T-helper 2 cell treated with Interferon-gamma antibody and Interleukin-4, amounts not matched to agents 5 μg/mL and 100 μg/mL, for 36 hours (primary cell): ENCODE measurements around the gene RAB3C.

Experiments
- DNase-seq: peaks from one replicate; pipeline ENCODE4 v3.0.0; 2021; ENCODE audit warnings: low spot score
- H3K27ac Mint-ChIP-seq: one replicate; pipeline ENCODE4 v1.8.0; 2021; ENCODE audit warnings: mild to moderate bottlenecking, mixed read lengths
- H3K27me3 Mint-ChIP-seq: one replicate; pipeline ENCODE4 v1.8.0; 2021; ENCODE audit warnings: low read depth, mixed read lengths
- H3K36me3 Mint-ChIP-seq: one replicate; pipeline ENCODE4 v1.8.0; 2021; ENCODE audit warnings: low read depth, mixed read lengths
- H3K4me1 Mint-ChIP-seq: one replicate; pipeline ENCODE4 v1.8.0; 2021; ENCODE audit warnings: low read depth, mixed read lengths
- H3K4me3 Mint-ChIP-seq: one replicate; pipeline ENCODE4 v1.8.0; 2022; ENCODE audit warnings: mild to moderate bottlenecking, moderate library complexity, mixed read lengths
- H3K9me3 Mint-ChIP-seq: one replicate; pipeline ENCODE4 v1.8.0; 2021; ENCODE audit warnings: mixed read lengths

The RAB3C gene

GRCh38 chr5:58739051-58739450, 156.2 kb downstream of the RAB3C start:
- Mint-ChIP-seq H3K27ac (no peak overlapping the region), H3K36me3 (no peaks in the 10 kb centered on the region), H3K27me3 (peaks cover 2% of the 10 kb centered on the region), H3K4me1 (no peaks in the 10 kb centered on the region), H3K9me3 (no peaks in the 10 kb centered on the region), H3K4me3 (no peak overlapping the region)
- no peak for DNase-seq

GRCh38 chr5:58740956-58741355, 158.1 kb downstream of the RAB3C start:
- Mint-ChIP-seq H3K4me3 (no peak overlapping the region), H3K27ac (no peak overlapping the region), H3K36me3 (no peaks in the 10 kb centered on the region), H3K9me3 (no peaks in the 10 kb centered on the region), H3K4me1 (no peaks in the 10 kb centered on the region), H3K27me3 (no peaks in the 10 kb centered on the region)
- DNase-seq, result no peak

- Mint-ChIP-seq H3K36me3 (no peaks in the 10 kb centered on the region), H3K27me3 (peaks cover 12% of the 10 kb centered on the region), H3K27ac (no peak overlapping the region), H3K4me3 (no peak overlapping the region), H3K4me1 (no peaks in the 10 kb centered on the region), H3K9me3 (no peaks in the 10 kb centered on the region)
- no peak for DNase-seq
Measured at GRCh38 chr5:58745350-58745749, 162.5 kb downstream of the RAB3C start.

- Mint-ChIP-seq H3K27me3 (peaks cover 12% of the 10 kb centered on the region), H3K4me3 (no peak overlapping the region), H3K36me3 (no peaks in the 10 kb centered on the region), H3K4me1 (peaks cover 3% of the 10 kb centered on the region), H3K27ac (no peak overlapping the region), H3K9me3 (no peaks in the 10 kb centered on the region)
- no peak for DNase-seq
Measured at GRCh38 chr5:58746321-58746720, 163.4 kb downstream of the RAB3C start.

GRCh38 chr5:58750036-58750435, 167.2 kb downstream of the RAB3C start:
- Mint-ChIP-seq H3K27ac (no peak overlapping the region), H3K9me3 (no peaks in the 10 kb centered on the region), H3K4me1 (peaks cover 3% of the 10 kb centered on the region), H3K36me3 (no peaks in the 10 kb centered on the region), H3K27me3 (peaks cover 12% of the 10 kb centered on the region), H3K4me3 (no peak overlapping the region)
- no peak for DNase-seq

GRCh38 chr5:58751222-58751837, 168.5 kb downstream of the RAB3C start:
- DNase-seq, result peak; percentile 19
- H3K27me3 Mint-ChIP-seq, result peaks cover 13% of the 10 kb centered on the region
- H3K36me3 Mint-ChIP-seq, result no peaks in the 10 kb centered on the region
- H3K4me3 Mint-ChIP-seq, result no peak overlapping the region
- H3K27ac Mint-ChIP-seq, result no peak overlapping the region
- no peaks in the 10 kb centered on the region for H3K9me3 Mint-ChIP-seq
- peaks cover 3% of the 10 kb centered on the region for H3K4me1 Mint-ChIP-seq

- Mint-ChIP-seq H3K9me3 (no peaks in the 10 kb centered on the region), H3K27me3 (peaks cover 13% of the 10 kb centered on the region), H3K4me3 (no peak overlapping the region), H3K36me3 (no peaks in the 10 kb centered on the region), H3K27ac (no peak overlapping the region), H3K4me1 (peaks cover 3% of the 10 kb centered on the region)
- DNase-seq, result no peak
Measured at GRCh38 chr5:58752104-58752503, 169.2 kb downstream of the RAB3C start.

GRCh38 chr5:58753446-58753845, 170.6 kb downstream of the RAB3C start:
- no peak for DNase-seq
- Mint-ChIP-seq H3K4me3 (no peak overlapping the region), H3K27ac (no peak overlapping the region), H3K4me1 (peaks cover 3% of the 10 kb centered on the region), H3K27me3 (peaks cover 9% of the 10 kb centered on the region), H3K36me3 (no peaks in the 10 kb centered on the region), H3K9me3 (no peaks in the 10 kb centered on the region)

- H3K36me3 Mint-ChIP-seq, result no peaks in the 10 kb centered on the region
- no peak overlapping the region for H3K27ac Mint-ChIP-seq
- DNase-seq, result no peak
- H3K9me3 Mint-ChIP-seq, result no peaks in the 10 kb centered on the region
- peaks cover 7% of the 10 kb centered on the region for H3K4me1 Mint-ChIP-seq
- H3K27me3 Mint-ChIP-seq, result peaks cover 2% of the 10 kb centered on the region
- no peak overlapping the region for H3K4me3 Mint-ChIP-seq
Measured at GRCh38 chr5:58754250-58754649, 171.4 kb downstream of the RAB3C start.

GRCh38 chr5:58755397-58755796, 172.5 kb downstream of the RAB3C start:
- peaks cover 18% of the 10 kb centered on the region for H3K4me1 Mint-ChIP-seq
- no peak overlapping the region for H3K27ac Mint-ChIP-seq
- no peak for DNase-seq
- peaks cover 1% of the 10 kb centered on the region for H3K27me3 Mint-ChIP-seq
- H3K9me3 Mint-ChIP-seq, result no peaks in the 10 kb centered on the region
- H3K4me3 Mint-ChIP-seq, result no peak overlapping the region
- H3K36me3 Mint-ChIP-seq, result no peaks in the 10 kb centered on the region

- Mint-ChIP-seq H3K27ac (peak overlapping the region; percentile 36), H3K27me3 (peaks cover 1% of the 10 kb centered on the region), H3K4me3 (peak overlapping the region; percentile 80), H3K4me1 (peaks cover 26% of the 10 kb centered on the region), H3K36me3 (no peaks in the 10 kb centered on the region), H3K9me3 (no peaks in the 10 kb centered on the region)
- no peak for DNase-seq
Measured at GRCh38 chr5:58759745-58760144, 176.9 kb downstream of the RAB3C start.

GRCh38 chr5:58760222-58760621, 177.3 kb downstream of the RAB3C start:
- Mint-ChIP-seq H3K27ac (no peak overlapping the region), H3K4me3 (peak overlapping the region; percentile 80), H3K9me3 (no peaks in the 10 kb centered on the region), H3K4me1 (peaks cover 26% of the 10 kb centered on the region), H3K27me3 (peaks cover 1% of the 10 kb centered on the region), H3K36me3 (no peaks in the 10 kb centered on the region)
- no peak for DNase-seq

GRCh38 chr5:58761407-58761806, 178.5 kb downstream of the RAB3C start:
- H3K4me1 Mint-ChIP-seq, result peaks cover 29% of the 10 kb centered on the region
- DNase-seq, result no peak
- H3K36me3 Mint-ChIP-seq, result no peaks in the 10 kb centered on the region
- no peaks in the 10 kb centered on the region for H3K27me3 Mint-ChIP-seq
- no peaks in the 10 kb centered on the region for H3K9me3 Mint-ChIP-seq
- no peak overlapping the region for H3K27ac Mint-ChIP-seq
- no peak overlapping the region for H3K4me3 Mint-ChIP-seq

- no peak overlapping the region for H3K4me3 Mint-ChIP-seq
- no peaks in the 10 kb centered on the region for H3K9me3 Mint-ChIP-seq
- H3K36me3 Mint-ChIP-seq, result no peaks in the 10 kb centered on the region
- no peak overlapping the region for H3K27ac Mint-ChIP-seq
- peaks cover 29% of the 10 kb centered on the region for H3K4me1 Mint-ChIP-seq
- H3K27me3 Mint-ChIP-seq, result no peaks in the 10 kb centered on the region
- no peak for DNase-seq
Measured at GRCh38 chr5:58763390-58763789, 180.5 kb downstream of the RAB3C start.

- H3K9me3 Mint-ChIP-seq, result no peaks in the 10 kb centered on the region
- H3K4me1 Mint-ChIP-seq, result peaks cover 26% of the 10 kb centered on the region
- H3K4me3 Mint-ChIP-seq, result no peak overlapping the region
- no peaks in the 10 kb centered on the region for H3K36me3 Mint-ChIP-seq
- no peak overlapping the region for H3K27ac Mint-ChIP-seq
- H3K27me3 Mint-ChIP-seq, result no peaks in the 10 kb centered on the region
- no peak for DNase-seq
Measured at GRCh38 chr5:58764199-58764598, 181.3 kb downstream of the RAB3C start.
